ENCODE measurements around the gene GRWD1.

DNA sequence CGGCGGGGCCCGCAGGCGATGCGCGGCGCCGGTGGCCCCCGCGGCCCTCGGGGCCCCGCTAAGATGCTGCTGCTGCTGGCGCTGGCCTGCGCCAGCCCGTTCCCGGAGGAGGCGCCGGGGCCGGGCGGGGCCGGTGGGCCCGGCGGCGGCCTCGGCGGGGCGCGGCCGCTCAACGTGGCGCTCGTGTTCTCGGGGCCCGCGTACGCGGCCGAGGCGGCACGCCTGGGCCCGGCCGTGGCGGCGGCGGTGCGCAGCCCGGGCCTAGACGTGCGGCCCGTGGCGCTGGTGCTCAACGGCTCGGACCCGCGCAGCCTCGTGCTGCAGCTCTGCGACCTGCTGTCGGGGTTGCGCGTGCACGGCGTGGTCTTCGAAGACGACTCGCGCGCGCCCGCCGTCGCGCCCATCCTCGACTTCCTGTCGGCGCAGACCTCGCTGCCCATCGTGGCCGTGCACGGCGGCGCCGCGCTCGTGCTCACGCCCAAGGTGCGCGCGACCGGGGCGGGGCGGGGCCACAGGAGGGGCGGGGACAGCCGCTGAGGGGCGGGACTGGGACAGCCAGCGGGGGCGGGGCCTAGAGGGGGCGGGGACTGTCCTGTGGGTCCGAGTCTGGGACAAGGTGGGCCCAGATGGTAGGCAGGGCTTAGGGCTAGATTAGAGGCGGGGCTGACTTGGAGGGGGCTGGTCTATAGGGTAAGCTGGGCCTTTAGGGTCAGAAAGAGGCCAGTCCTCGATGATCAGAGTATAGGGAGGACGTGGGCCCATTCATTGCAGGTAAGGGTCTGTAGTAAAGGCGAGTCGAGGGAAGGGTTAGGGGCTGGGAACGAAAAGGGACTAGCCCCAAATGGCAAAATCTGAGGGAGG is 47.2 kb upstream of the GRWD1 start:
- no peak for TF ChIP-seq POLR2A (IDR thresholded peaks at IDR 0.05; ENCODE audit: low read depth, low read length)
- no peak for TF ChIP-seq SMC3 (IDR thresholded peaks at IDR 0.05; ENCODE audit: low read depth, low read length)
- TF ChIP-seq, protein P1, sequence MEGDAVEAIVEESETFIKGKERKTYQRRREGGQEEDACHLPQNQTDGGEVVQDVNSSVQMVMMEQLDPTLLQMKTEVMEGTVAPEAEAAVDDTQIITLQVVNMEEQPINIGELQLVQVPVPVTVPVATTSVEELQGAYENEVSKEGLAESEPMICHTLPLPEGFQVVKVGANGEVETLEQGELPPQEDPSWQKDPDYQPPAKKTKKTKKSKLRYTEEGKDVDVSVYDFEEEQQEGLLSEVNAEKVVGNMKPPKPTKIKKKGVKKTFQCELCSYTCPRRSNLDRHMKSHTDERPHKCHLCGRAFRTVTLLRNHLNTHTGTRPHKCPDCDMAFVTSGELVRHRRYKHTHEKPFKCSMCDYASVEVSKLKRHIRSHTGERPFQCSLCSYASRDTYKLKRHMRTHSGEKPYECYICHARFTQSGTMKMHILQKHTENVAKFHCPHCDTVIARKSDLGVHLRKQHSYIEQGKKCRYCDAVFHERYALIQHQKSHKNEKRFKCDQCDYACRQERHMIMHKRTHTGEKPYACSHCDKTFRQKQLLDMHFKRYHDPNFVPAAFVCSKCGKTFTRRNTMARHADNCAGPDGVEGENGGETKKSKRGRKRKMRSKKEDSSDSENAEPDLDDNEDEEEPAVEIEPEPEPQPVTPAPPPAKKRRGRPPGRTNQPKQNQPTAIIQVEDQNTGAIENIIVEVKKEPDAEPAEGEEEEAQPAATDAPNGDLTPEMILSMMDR (conservative IDR thresholded peaks at IDR 0.05; ENCODE audit: low read depth, low read length), result no peak
- no peak for TF ChIP-seq MAFK (IDR thresholded peaks at IDR 0.05; ENCODE audit: low read depth, low read length)
- no peak for TF ChIP-seq NFE2L2 (IDR thresholded peaks at IDR 0.05; ENCODE audit: low read depth, low read length)
- no peak for TF ChIP-seq RFX5 (IDR thresholded peaks at IDR 0.05; ENCODE audit: low read depth, low read length)
- TF ChIP-seq CHD1 (IDR thresholded peaks at IDR 0.05; ENCODE audit: low read depth, low read length), result no peak
- TF ChIP-seq RCOR1 (IDR thresholded peaks at IDR 0.05; ENCODE audit: insufficient replicate concordance, low read length), result no peak
- no peak for TF ChIP-seq RAD21 (IDR thresholded peaks at IDR 0.05; ENCODE audit: low read length)
- no peak for TF ChIP-seq MAZ (IDR thresholded peaks at IDR 0.05; ENCODE audit: borderline replicate concordance, low read depth, low read length)
- TF ChIP-seq, protein P2, sequence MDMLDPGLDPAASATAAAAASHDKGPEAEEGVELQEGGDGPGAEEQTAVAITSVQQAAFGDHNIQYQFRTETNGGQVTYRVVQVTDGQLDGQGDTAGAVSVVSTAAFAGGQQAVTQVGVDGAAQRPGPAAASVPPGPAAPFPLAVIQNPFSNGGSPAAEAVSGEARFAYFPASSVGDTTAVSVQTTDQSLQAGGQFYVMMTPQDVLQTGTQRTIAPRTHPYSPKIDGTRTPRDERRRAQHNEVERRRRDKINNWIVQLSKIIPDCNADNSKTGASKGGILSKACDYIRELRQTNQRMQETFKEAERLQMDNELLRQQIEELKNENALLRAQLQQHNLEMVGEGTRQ (IDR thresholded peaks at IDR 0.05; ENCODE audit: low read depth, low read length), result no peak
- no peak for TF ChIP-seq CEBPB (IDR thresholded peaks at IDR 0.05; ENCODE audit: low read depth, low read length)
- TF ChIP-seq FOS (IDR thresholded peaks at IDR 0.05; ENCODE audit: low read depth, low read length), result no peak
